SK-N-SH treated with all-trans-retinoic acid at 6 μM for 48 hours (cell line): ENCODE results near the gene ZNF385C.

Experiments
- ATAC-seq: fragments of 200-7000 bp; cut with Tn5 transposase; 3 replicates; pipeline ENCODE4 v1.9.1; 2020; ENCODE audit warnings: mild to moderate bottlenecking, moderate library complexity
- ARNTL ChIP-seq: fragments of 450-650 bp; formaldehyde crosslinking; IDR thresholded peaks from 2 replicates; pipeline ENCODE4 v1.5.0; 2020; ENCODE audit warnings: low read depth, mild to moderate bottlenecking, moderate library complexity, borderline replicate concordance
- BACH2 ChIP-seq: fragments of 250-450 bp; sonication (Bioruptor Pico); IDR thresholded peaks from 2 replicates; pipeline ENCODE4 v1.9.0; 2021; ENCODE audit warnings: mild to moderate bottlenecking, borderline replicate concordance
- CSDC2 ChIP-seq: fragments of 250-450 bp; sonication (Bioruptor Pico); IDR thresholded peaks from 2 replicates; pipeline ENCODE4 v1.5.0; 2020; ENCODE audit warnings: mild to moderate bottlenecking, moderate library complexity
- GLIS3 ChIP-seq: fragments of 250-450 bp; sonication (Bioruptor Pico); IDR thresholded peaks from 2 replicates; pipeline ENCODE4 v1.5.0; 2020; ENCODE audit warnings: mild to moderate bottlenecking, moderate library complexity
- OSR1 ChIP-seq: fragments of 250-450 bp; sonication (Bioruptor Pico); IDR thresholded peaks from 2 replicates; pipeline ENCODE4 v1.8.0; 2022; ENCODE audit warnings: moderate library complexity, mild to moderate bottlenecking, inconsistent platforms
- PATZ1 ChIP-seq: fragments of 250-450 bp; sonication (Bioruptor Pico); IDR thresholded peaks from 2 replicates; pipeline ENCODE4 v1.8.0; 2020; ENCODE audit warnings: mild to moderate bottlenecking, moderate library complexity, borderline replicate concordance
- POU6F1 ChIP-seq: fragments of 250-450 bp; sonication (Bioruptor Pico); IDR thresholded peaks from 2 replicates; pipeline ENCODE4 v1.8.0; 2021; ENCODE audit warnings: low read depth, mild to moderate bottlenecking, moderate library complexity, borderline replicate concordance
- RARB ChIP-seq: fragments of 250-450 bp; sonication (Bioruptor Pico); IDR thresholded peaks from 2 replicates; pipeline ENCODE4 v1.8.0; 2021; ENCODE audit warnings: mild to moderate bottlenecking, moderate library complexity
- SNAI2 ChIP-seq: fragments of 250-450 bp; sonication (Bioruptor Pico); IDR thresholded peaks from 2 replicates; pipeline ENCODE4 v1.5.0; 2020; ENCODE audit warnings: mild to moderate bottlenecking, moderate library complexity
- TOX ChIP-seq: fragments of 250-450 bp; sonication (Bioruptor Pico); IDR thresholded peaks from 2 replicates; pipeline ENCODE4 v1.8.0; 2021; ENCODE audit warnings: mild to moderate bottlenecking, moderate library complexity, borderline replicate concordance
- TSHZ2 ChIP-seq: fragments of 250-450 bp; sonication (Bioruptor Pico); IDR thresholded peaks from 2 replicates; pipeline ENCODE4 v1.5.0; 2020; ENCODE audit warnings: mild to moderate bottlenecking, moderate library complexity
- ZFP3 ChIP-seq: fragments of 250-450 bp; sonication (Bioruptor Pico); IDR thresholded peaks from 2 replicates; pipeline ENCODE4 v1.5.0; 2020; ENCODE audit warnings: mild to moderate bottlenecking, moderate library complexity
- ZNF565 ChIP-seq: fragments of 450-650 bp; formaldehyde crosslinking; conservative IDR thresholded peaks from 2 replicates; pipeline ENCODE4 v1.5.0; 2020; ENCODE audit warnings: low read depth, mild to moderate bottlenecking, moderate library complexity
- ZNF70 ChIP-seq: fragments of 450-650 bp; formaldehyde crosslinking; IDR thresholded peaks from 2 replicates; pipeline ENCODE4 v1.5.0; 2020; ENCODE audit warnings: mild to moderate bottlenecking, moderate library complexity
- TF ChIP-seq, protein P1 (sequence below): fragments of 250-450 bp; sonication (Bioruptor Pico); IDR thresholded peaks from 2 replicates; pipeline ENCODE4 v1.5.1; 2021; ENCODE audit warnings: mild to moderate bottlenecking, moderate library complexity
- TF ChIP-seq, protein P2 (sequence below): fragments of 250-450 bp; sonication (Bioruptor Pico); IDR thresholded peaks from 2 replicates; pipeline ENCODE4 v1.5.1; 2020; ENCODE audit warnings: low read depth, mild to moderate bottlenecking, moderate library complexity

Gene ZNF385C

DNA sequence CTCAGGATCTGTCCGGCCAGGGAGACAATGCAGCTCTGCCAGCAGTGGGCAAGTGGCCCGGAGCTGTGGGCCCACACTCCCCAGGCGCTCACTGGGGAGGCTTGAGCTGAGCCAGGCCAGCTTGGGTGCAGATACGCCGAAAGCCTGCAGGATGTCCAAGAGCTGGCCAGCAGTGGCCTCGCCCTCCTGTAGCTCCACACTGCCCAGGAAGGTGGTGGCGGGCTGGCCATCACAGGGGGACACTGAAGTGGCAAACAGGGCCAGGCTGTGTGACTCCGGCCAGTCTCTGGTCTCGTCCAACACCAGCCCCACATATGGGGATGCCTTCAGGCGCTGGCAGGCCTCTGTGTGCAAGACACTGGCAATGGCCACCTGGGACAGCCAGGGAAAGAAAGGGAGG is 57.5 kb downstream of the ZNF385C start:
- TF ChIP-seq SNAI2 (CRISPR knock-in tag): no peak
- TF ChIP-seq ZNF70 (CRISPR knock-in tag): no peak
- TF ChIP-seq TOX: no peak
- no peak for TF ChIP-seq ARNTL
- no peak for TF ChIP-seq CSDC2 (CRISPR knock-in tag)
- no peak for TF ChIP-seq PATZ1
- TF ChIP-seq RARB (CRISPR knock-in tag): no peak
- peak; percentile 23; the same call in 1 of the 3 replicates for ATAC-seq

GRCh38 chr17:42039794-42040763 is 58.2 kb downstream of the ZNF385C start:
- ATAC-seq: no peak
- TF ChIP-seq ZFP3 (CRISPR knock-in tag) (no peak), GLIS3 (CRISPR knock-in tag) (no peak), TOX (no peak), ZNF565 (CRISPR knock-in tag) (no peak), BACH2 (CRISPR knock-in tag) (no peak), TSHZ2 (no peak), PATZ1 (no peak), OSR1 (CRISPR knock-in tag) (no peak), POU6F1 (no peak), ZNF70 (CRISPR knock-in tag) (no peak), ARNTL (no peak)
- TF ChIP-seq, protein P1, sequence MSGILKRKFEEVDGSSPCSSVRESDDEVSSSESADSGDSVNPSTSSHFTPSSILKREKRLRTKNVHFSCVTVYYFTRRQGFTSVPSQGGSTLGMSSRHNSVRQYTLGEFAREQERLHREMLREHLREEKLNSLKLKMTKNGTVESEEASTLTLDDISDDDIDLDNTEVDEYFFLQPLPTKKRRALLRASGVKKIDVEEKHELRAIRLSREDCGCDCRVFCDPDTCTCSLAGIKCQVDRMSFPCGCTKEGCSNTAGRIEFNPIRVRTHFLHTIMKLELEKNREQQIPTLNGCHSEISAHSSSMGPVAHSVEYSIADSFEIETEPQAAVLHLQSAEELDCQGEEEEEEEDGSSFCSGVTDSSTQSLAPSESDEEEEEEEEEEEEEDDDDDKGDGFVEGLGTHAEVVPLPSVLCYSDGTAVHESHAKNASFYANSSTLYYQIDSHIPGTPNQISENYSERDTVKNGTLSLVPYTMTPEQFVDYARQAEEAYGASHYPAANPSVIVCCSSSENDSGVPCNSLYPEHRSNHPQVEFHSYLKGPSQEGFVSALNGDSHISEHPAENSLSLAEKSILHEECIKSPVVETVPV (CRISPR knock-in tag): no peak
- TF ChIP-seq, protein P2, sequence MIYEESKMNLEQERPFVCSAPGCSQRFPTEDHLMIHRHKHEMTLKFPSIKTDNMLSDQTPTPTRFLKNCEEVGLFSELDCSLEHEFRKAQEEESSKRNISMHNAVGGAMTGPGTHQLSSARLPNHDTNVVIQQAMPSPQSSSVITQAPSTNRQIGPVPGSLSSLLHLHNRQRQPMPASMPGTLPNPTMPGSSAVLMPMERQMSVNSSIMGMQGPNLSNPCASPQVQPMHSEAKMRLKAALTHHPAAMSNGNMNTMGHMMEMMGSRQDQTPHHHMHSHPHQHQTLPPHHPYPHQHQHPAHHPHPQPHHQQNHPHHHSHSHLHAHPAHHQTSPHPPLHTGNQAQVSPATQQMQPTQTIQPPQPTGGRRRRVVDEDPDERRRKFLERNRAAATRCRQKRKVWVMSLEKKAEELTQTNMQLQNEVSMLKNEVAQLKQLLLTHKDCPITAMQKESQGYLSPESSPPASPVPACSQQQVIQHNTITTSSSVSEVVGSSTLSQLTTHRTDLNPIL (CRISPR knock-in tag): no peak

DNA sequence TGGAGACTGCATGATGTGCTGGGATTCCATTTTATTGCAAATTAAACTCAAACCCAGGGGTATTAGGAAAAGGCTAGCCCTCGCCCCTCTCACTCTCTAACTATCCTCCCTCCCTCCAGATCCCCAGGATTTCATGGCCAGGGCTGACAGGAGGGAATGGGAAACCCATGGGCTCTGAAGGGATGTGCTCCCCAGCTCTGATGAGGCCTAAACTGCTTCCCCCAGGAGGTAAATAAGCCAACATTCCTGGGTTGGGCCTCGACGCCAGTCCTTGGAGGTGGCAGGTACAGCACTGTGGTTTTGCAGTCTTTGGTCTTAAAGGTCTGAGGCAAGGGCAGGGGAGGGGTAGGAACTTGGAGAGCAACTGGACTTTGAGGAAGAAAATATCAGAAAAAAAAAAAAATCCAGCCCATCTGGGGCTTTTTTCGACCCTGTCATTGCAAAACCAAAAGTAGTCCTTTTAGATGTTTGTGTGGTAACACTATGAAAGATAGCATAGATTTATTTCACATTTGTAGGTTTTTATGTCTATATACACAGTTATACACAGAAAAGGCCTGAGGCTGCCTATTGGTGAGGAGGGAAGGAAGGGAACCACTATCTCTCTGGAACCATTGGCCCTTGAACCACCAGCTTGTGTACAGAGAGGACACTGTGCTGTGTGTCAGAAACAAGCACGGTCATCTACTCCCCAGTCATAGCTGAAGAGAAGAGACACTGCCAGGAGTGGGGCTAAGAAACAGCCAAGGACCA is 59.9 kb downstream of the ZNF385C start:
- TF ChIP-seq, protein P1 (CRISPR knock-in tag): no peak
- no peak for TF ChIP-seq POU6F1
- TF ChIP-seq TOX: no peak
- TF ChIP-seq, all 23 proteins: peak for 0
- ATAC-seq: no peak
